ENCODE measurements around the gene IGFALS. TPM values are rescaled to one million over a fixed set of nuclear protein-coding genes. Genes with fewer than 3 reads are reported as not detected.

The IGFALS gene
- total RNA-seq, 2 experiments from 2014 or later: 0.23 TPM; not detected in 1

- POLR2A ChIA-PET: interaction anchor here (5.7 to 7.2 kb wide), 2 partner anchors 14 to 63 kb away, joined by 46 to 101 read pairs; partner anchors contain the start of genes MAPK8IP3, NUBP2 and SPSB3
- Mint-ChIP-seq H3K27ac (peak overlapping the region; percentile 79), H3K4me3 (peak overlapping the region; percentile 98), H3K36me3 (ENCODE audit: low read depth) (peaks cover 18% of the 10 kb centered on the region), H3K9me3 (no peaks in the 10 kb centered on the region), H3K4me1 (peaks cover 11% of the 10 kb centered on the region), H3K27me3 (no peaks in the 10 kb centered on the region)
- CTCF ChIA-PET: no interaction called here
- no peak for DNase-seq
Observed at GRCh38 chr16:1769402-1770300, 23.9 kb downstream of the IGFALS start.

GRCh38 chr16:1768767-1769401 lies 24.6 kb downstream of the IGFALS start:
- ChIA-PET CTCF (interaction anchor here (0.5 kb wide), 1 partner anchor 47 kb away, joined by 3 read pairs; no protein-coding TSS in a partner anchor), POLR2A (interaction anchor here (5.7 to 7.2 kb wide), 2 partner anchors 14 to 62 kb away, joined by 46 to 101 read pairs; partner anchors contain the start of genes MAPK8IP3, NUBP2 and SPSB3)
- Mint-ChIP-seq H3K36me3 (ENCODE audit: low read depth) (peaks cover 18% of the 10 kb centered on the region), H3K9me3 (no peaks in the 10 kb centered on the region), H3K27ac (no peak overlapping the region), H3K4me3 (no peak overlapping the region), H3K4me1 (peaks cover 9% of the 10 kb centered on the region), H3K27me3 (no peaks in the 10 kb centered on the region)
- no peak for DNase-seq

GRCh38 chr16:1768061-1768766 lies 25.3 kb downstream of the IGFALS start:
- Mint-ChIP-seq H3K9me3 (no peaks in the 10 kb centered on the region), H3K36me3 (ENCODE audit: low read depth) (peaks cover 18% of the 10 kb centered on the region), H3K27ac (no peak overlapping the region), H3K27me3 (no peaks in the 10 kb centered on the region), H3K4me3 (no peak overlapping the region), H3K4me1 (peaks cover 8% of the 10 kb centered on the region)
- CTCF ChIA-PET: interaction anchor here (0.5 kb wide), 1 partner anchor 47 kb away, joined by 3 read pairs; no protein-coding TSS in a partner anchor
- POLR2A ChIA-PET: interaction anchor here (0.8 to 7.2 kb wide), 2 partner anchors 14 to 15 kb away, joined by 4 to 101 read pairs; partner anchors contain the start of genes NUBP2 and SPSB3
- DNase-seq: no peak

GRCh38 chr16:1767116-1767994 lies 26.1 kb downstream of the IGFALS start:
- no peaks in the 10 kb centered on the region for H3K27me3 Mint-ChIP-seq
- H3K4me3 Mint-ChIP-seq: no peak overlapping the region
- H3K36me3 Mint-ChIP-seq (ENCODE audit: low read depth): peaks cover 17% of the 10 kb centered on the region
- peaks cover 8% of the 10 kb centered on the region for H3K4me1 Mint-ChIP-seq
- no peaks in the 10 kb centered on the region for H3K9me3 Mint-ChIP-seq
- CTCF ChIA-PET: no interaction called here
- no peak for DNase-seq
- no peak overlapping the region for H3K27ac Mint-ChIP-seq
- POLR2A ChIA-PET: interaction anchor here (0.8 kb wide), 1 partner anchor 15 kb away, joined by 4 read pairs; the partner anchor contains the start of genes NUBP2 and SPSB3

- Mint-ChIP-seq H3K27me3 (no peaks in the 10 kb centered on the region), H3K4me1 (peaks cover 4% of the 10 kb centered on the region), H3K9me3 (no peaks in the 10 kb centered on the region), H3K36me3 (ENCODE audit: low read depth) (peaks cover 10% of the 10 kb centered on the region), H3K4me3 (no peak overlapping the region), H3K27ac (no peak overlapping the region)
- DNase-seq: no peak
- ChIA-PET CTCF (no interaction called here), POLR2A (no interaction called here)
Observed at GRCh38 chr16:1766701-1767100, 26.8 kb downstream of the IGFALS start.

- no peak overlapping the region for H3K4me3 Mint-ChIP-seq
- H3K27ac Mint-ChIP-seq: no peak overlapping the region
- no peaks in the 10 kb centered on the region for H3K27me3 Mint-ChIP-seq
- ChIA-PET CTCF (no interaction called here), POLR2A (interaction anchor here (1.0 to 1.7 kb wide), 2 partner anchors 88 to 155 kb away, joined by 3 to 4 read pairs; partner anchors contain the start of genes IFT140 and JPT2)
- H3K4me1 Mint-ChIP-seq: peaks cover 4% of the 10 kb centered on the region
- H3K9me3 Mint-ChIP-seq: no peaks in the 10 kb centered on the region
- H3K36me3 Mint-ChIP-seq (ENCODE audit: low read depth): peaks cover 14% of the 10 kb centered on the region
- DNase-seq: no peak
Observed at GRCh38 chr16:1766231-1766630, 27.3 kb downstream of the IGFALS start.

GRCh38 chr16:1765826-1766225 lies 27.7 kb downstream of the IGFALS start:
- ChIA-PET POLR2A (interaction anchor here (0.9 to 1.7 kb wide), 6 partner anchors 8 to 154 kb away, joined by 3 to 8 read pairs (median 4); partner anchors contain the start of genes IFT140, JPT2, NUBP2 and SPSB3), CTCF (no interaction called here)
- H3K4me3 Mint-ChIP-seq: no peak overlapping the region
- peaks cover 17% of the 10 kb centered on the region for H3K36me3 Mint-ChIP-seq (ENCODE audit: low read depth)
- H3K27ac Mint-ChIP-seq: no peak overlapping the region
- no peak for DNase-seq
- H3K27me3 Mint-ChIP-seq: no peaks in the 10 kb centered on the region
- peaks cover 4% of the 10 kb centered on the region for H3K4me1 Mint-ChIP-seq
- H3K9me3 Mint-ChIP-seq: no peaks in the 10 kb centered on the region

GRCh38 chr16:1764971-1765370 lies 28.5 kb downstream of the IGFALS start:
- POLR2A ChIA-PET: interaction anchor here (0.9 to 1.7 kb wide), 6 partner anchors 8 to 154 kb away, joined by 3 to 8 read pairs (median 4); partner anchors contain the start of genes IFT140, JPT2, NUBP2 and SPSB3
- H3K36me3 Mint-ChIP-seq (ENCODE audit: low read depth): peaks cover 14% of the 10 kb centered on the region
- CTCF ChIA-PET: interaction anchor here (0.7 kb wide), 1 partner anchor 57 kb away, joined by 3 read pairs; no protein-coding TSS in a partner anchor
- no peak for DNase-seq
- no peak overlapping the region for H3K27ac Mint-ChIP-seq
- peaks cover 1% of the 10 kb centered on the region for H3K4me1 Mint-ChIP-seq
- H3K4me3 Mint-ChIP-seq: no peak overlapping the region
- no peaks in the 10 kb centered on the region for H3K27me3 Mint-ChIP-seq
- H3K9me3 Mint-ChIP-seq: no peaks in the 10 kb centered on the region

- H3K4me1 Mint-ChIP-seq: peaks cover under 1% of the 10 kb centered on the region
- POLR2A ChIA-PET: interaction anchor here (1.6 kb wide), 1 partner anchor 10 kb away, joined by 5 read pairs; no protein-coding TSS in a partner anchor
- CTCF ChIA-PET: no interaction called here
- H3K4me3 Mint-ChIP-seq: no peak overlapping the region
- no peak overlapping the region for H3K27ac Mint-ChIP-seq
- DNase-seq: no peak
- peaks cover 14% of the 10 kb centered on the region for H3K36me3 Mint-ChIP-seq (ENCODE audit: low read depth)
- H3K27me3 Mint-ChIP-seq: no peaks in the 10 kb centered on the region
- H3K9me3 Mint-ChIP-seq: no peaks in the 10 kb centered on the region
Observed at GRCh38 chr16:1763521-1764511, 29.7 kb downstream of the IGFALS start.

GRCh38 chr16:1762879-1763520 lies 30.5 kb downstream of the IGFALS start:
- DNase-seq: no peak
- Mint-ChIP-seq H3K4me1 (peaks cover 4% of the 10 kb centered on the region), H3K4me3 (no peak overlapping the region), H3K36me3 (ENCODE audit: low read depth) (peaks cover 12% of the 10 kb centered on the region), H3K9me3 (no peaks in the 10 kb centered on the region), H3K27ac (no peak overlapping the region), H3K27me3 (no peaks in the 10 kb centered on the region)
- CTCF ChIA-PET: no interaction called here
- POLR2A ChIA-PET: no interaction called here
